ENCODE measurements around the gene ZNF74.
"Not testable (repeated sequence)": the region's sequence is repeated elsewhere in the genome, so short reads cannot be mapped to it uniquely, and the experiment has no call there.

ZNF74 gene

GRCh38 chr22:20450551-20450906 is 56.6 kb downstream of the ZNF74 start:
- no peak for TF ChIP-seq YY2 (tag by site-specific recombination; IDR thresholded peaks at IDR 0.05)
- no peak for TF ChIP-seq ZNF530 (tag by site-specific recombination; IDR thresholded peaks at IDR 0.05; ENCODE audit: low read depth)
- no peak for TF ChIP-seq BCL11A (tag by site-specific recombination; IDR thresholded peaks at IDR 0.05; ENCODE audit: low read depth)
- TF ChIP-seq ZIC2 (tag by site-specific recombination; IDR thresholded peaks at IDR 0.05): no peak
- TF ChIP-seq KLF8 (tag by site-specific recombination; IDR thresholded peaks at IDR 0.05): no peak
- no peak for TF ChIP-seq CTCF (tag by site-specific recombination; IDR thresholded peaks at IDR 0.05)
- no peak for TF ChIP-seq EGR2 (tag by site-specific recombination; IDR thresholded peaks at IDR 0.05; ENCODE audit: low read depth)
- TF ChIP-seq ZFP69B (tag by site-specific recombination; IDR thresholded peaks at IDR 0.05): no peak
- no peak for TF ChIP-seq ZNF157 (tag by site-specific recombination; IDR thresholded peaks at IDR 0.05)
- TF ChIP-seq ZNF561 (tag by site-specific recombination; IDR thresholded peaks at IDR 0.05; ENCODE audit: borderline replicate concordance): no peak
- no peak for TF ChIP-seq ZNF747 (tag by site-specific recombination; IDR thresholded peaks at IDR 0.05)
- no peak for TF ChIP-seq ZNF654 (tag by site-specific recombination; IDR thresholded peaks at IDR 0.05; ENCODE audit: low read depth)
- TF ChIP-seq, protein P1, sequence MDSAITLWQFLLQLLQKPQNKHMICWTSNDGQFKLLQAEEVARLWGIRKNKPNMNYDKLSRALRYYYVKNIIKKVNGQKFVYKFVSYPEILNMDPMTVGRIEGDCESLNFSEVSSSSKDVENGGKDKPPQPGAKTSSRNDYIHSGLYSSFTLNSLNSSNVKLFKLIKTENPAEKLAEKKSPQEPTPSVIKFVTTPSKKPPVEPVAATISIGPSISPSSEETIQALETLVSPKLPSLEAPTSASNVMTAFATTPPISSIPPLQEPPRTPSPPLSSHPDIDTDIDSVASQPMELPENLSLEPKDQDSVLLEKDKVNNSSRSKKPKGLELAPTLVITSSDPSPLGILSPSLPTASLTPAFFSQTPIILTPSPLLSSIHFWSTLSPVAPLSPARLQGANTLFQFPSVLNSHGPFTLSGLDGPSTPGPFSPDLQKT (IDR thresholded peaks at IDR 0.05; ENCODE audit: borderline replicate concordance, low read depth, low read length): no peak
- no peak for TF ChIP-seq ZBTB20 (tag by site-specific recombination; IDR thresholded peaks at IDR 0.05)
- TF ChIP-seq ZBTB8A (tag by site-specific recombination; IDR thresholded peaks at IDR 0.05): no peak
- TF ChIP-seq KLF9 (tag by site-specific recombination; IDR thresholded peaks at IDR 0.05; ENCODE audit: low read depth): no peak
- POLR2A ChIA-PET: no interaction called here
- H3K27ac ChIP-seq (ENCODE audit: extremely low read depth, low read depth, low read length): no peak overlapping the region
- H3K4me3 ChIP-seq (ENCODE audit: low read depth, low read length): no peak overlapping the region
- H3K9me3 ChIP-seq (ENCODE audit: control insufficient read depth, insufficient read depth, low read depth, low read length): no peaks in the 10 kb centered on the region
- no peaks in the 10 kb centered on the region for H3K4me1 ChIP-seq (ENCODE audit: control insufficient read depth, insufficient read depth, low read length)
- H3K36me3 ChIP-seq (ENCODE audit: control insufficient read depth in 2 of 2, insufficient read depth in 1 of 2, low read length in 2 of 2): peaks cover 3 to 65% of the 10 kb centered on the region in 2 experiments; a peak in 2 of 3 replicates
- CTCF ChIA-PET: interaction anchor here (0.6 to 10.0 kb wide), 2 partner anchors 10 to 33 kb away, joined by 3 to 133 read pairs; no protein-coding TSS in a partner anchor

DNA sequence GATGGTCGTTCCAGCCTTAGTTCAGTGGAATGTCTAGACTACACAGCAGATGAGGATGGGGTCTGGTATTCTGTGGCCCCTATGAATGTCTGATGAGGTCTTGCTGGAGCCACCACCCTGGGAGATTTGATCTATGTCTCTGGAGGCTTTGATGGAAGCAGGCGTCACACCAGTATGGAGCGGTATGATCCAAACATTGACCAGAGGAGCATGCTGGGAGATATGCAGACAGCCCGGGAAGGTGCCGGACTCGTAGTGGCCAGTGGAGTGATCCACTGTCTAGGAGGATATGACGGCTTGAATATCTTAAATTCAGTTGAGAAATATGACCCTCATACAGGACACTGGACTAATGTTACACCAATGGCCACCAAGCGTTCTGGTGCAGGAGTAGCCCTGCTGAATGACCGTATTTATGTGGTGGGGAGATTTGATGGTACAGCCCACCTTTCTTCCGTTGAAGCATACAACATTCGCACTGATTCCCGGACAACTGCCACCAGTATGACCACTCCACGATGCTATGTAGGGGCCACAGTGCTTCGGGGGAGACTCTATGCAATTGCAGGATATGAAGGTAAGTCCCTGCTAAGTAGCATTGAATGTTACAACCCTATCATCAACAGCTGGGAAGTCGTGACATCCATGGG is 57.3 kb downstream of the ZNF74 start:
- H3K4me3 ChIP-seq (ENCODE audit: low read depth, low read length); H3K9me3 ChIP-seq (ENCODE audit: control insufficient read depth, insufficient read depth, low read depth, low read length); POLR2A ChIA-PET; H3K4me1 ChIP-seq (ENCODE audit: control insufficient read depth, insufficient read depth, low read length); H3K27ac ChIP-seq (ENCODE audit: extremely low read depth, low read depth, low read length): not testable (repeated sequence)
- peaks cover 0 to 65% of the 10 kb centered on the region in 2 experiments; a peak in 2 of 3 replicates for H3K36me3 ChIP-seq (ENCODE audit: control insufficient read depth in 2 of 2, insufficient read depth in 1 of 2, low read length in 2 of 2)
- CTCF ChIA-PET: interaction anchor here (1.6 to 10.0 kb wide), 2 partner anchors 33 to 113 kb away, joined by 3 to 133 read pairs; no protein-coding TSS in a partner anchor

GRCh38 chr22:20451920-20452319 is 58.0 kb downstream of the ZNF74 start:
- TF ChIP-seq ZSCAN18 (tag by site-specific recombination; IDR thresholded peaks at IDR 0.05) (no peak), KLF9 (tag by site-specific recombination; IDR thresholded peaks at IDR 0.05; ENCODE audit: low read depth) (no peak), YY2 (tag by site-specific recombination; IDR thresholded peaks at IDR 0.05) (no peak), TRIM28 (IDR thresholded peaks at IDR 0.05; ENCODE audit: borderline replicate concordance, low read length) (no peak), ZNF704 (tag by site-specific recombination; IDR thresholded peaks at IDR 0.05) (no peak)
- POLR2A ChIA-PET: no interaction called here
- Histone ChIP-seq H3K9me3 (ENCODE audit: control insufficient read depth, insufficient read depth, low read depth, low read length) (no peaks in the 10 kb centered on the region), H3K4me3 (ENCODE audit: low read depth, low read length) (no peak overlapping the region), H3K4me1 (ENCODE audit: control insufficient read depth, insufficient read depth, low read length) (no peaks in the 10 kb centered on the region), H3K27ac (ENCODE audit: extremely low read depth, low read depth, low read length) (no peak overlapping the region), H3K36me3 (ENCODE audit: control insufficient read depth in 2 of 2, insufficient read depth in 1 of 2, low read length in 2 of 2) (peaks cover 0 to 65% of the 10 kb centered on the region in 2 experiments; a peak in 2 of 3 replicates)
- CTCF ChIA-PET: interaction anchor here (1.6 to 10.0 kb wide), 2 partner anchors 34 to 112 kb away, joined by 3 to 133 read pairs; no protein-coding TSS in a partner anchor

Data from HEK293 (cell line).